Sigmoid colon (tissue), 7 donors: ENCODE measurements around the gene RPS6KA2. TPM values are rescaled to one million over a fixed set of nuclear protein-coding genes. Genes with fewer than 3 reads are reported as not detected.
"Not testable (repeated sequence)": the region's sequence is repeated elsewhere in the genome, so short reads cannot be mapped to it uniquely, and the experiment has no call there.

Experiments
- DNase-seq: peaks from one replicate; pipeline ENCODE4 v3.0.0-alpha.2; 2019
- H3K27ac ChIP-seq, 4 donors: fragments of 200-600 bp; sonication (generic); one replicate each; pipeline ENCODE4 v1.5.1; 2016 to 2019; ENCODE audit warnings: mild to moderate bottlenecking in 1 of 4
- H3K27me3 ChIP-seq, 3 donors: fragments of 200-600 bp; sonication (generic); one replicate each; pipeline ENCODE4 v1.5.1; 2019; ENCODE audit warnings: mild to moderate bottlenecking in 1 of 3
- H3K36me3 ChIP-seq, 4 donors: fragments of 200-600 bp; sonication (generic); one replicate each; pipeline ENCODE4 v1.5.1; 2016 to 2019
- H3K4me1 ChIP-seq, 4 donors: fragments of 200-600 bp; sonication (generic); one replicate each; pipeline ENCODE4 v1.5.1; 2017 to 2019
- H3K4me3 ChIP-seq, 4 donors: fragments of 200-600 bp; sonication (generic); one replicate each; pipeline ENCODE4 v1.5.1; 2017 to 2019; ENCODE audit warnings: mild to moderate bottlenecking in 2 of 4, moderate library complexity in 1 of 4
- H3K9me3 ChIP-seq, 4 donors: fragments of 200-600 bp in 3 of 4; sonication (generic) in 3 of 4; one replicate each; pipeline versions ENCODE4 v1.5.1 to v1.6.1; 2013 to 2019
- CTCF ChIP-seq, 4 experiments: fragments of 450-650 bp in 3 of 4; fragments of 200-600 bp in 1 of 4; IDR thresholded peaks; one replicate each; pipeline ENCODE4 v1.5.1; 2016 to 2019; ENCODE audit warnings: antibody characterized with exemption in 4 of 4, mild to moderate bottlenecking in 3 of 4, moderate library complexity in 2 of 4
- EP300 ChIP-seq, 4 donors: sonication (generic); formaldehyde crosslinking; IDR thresholded peaks; one replicate each; pipeline ENCODE4 v1.6.1; 2017; ENCODE audit warnings: antibody characterized with exemption in 4 of 4
- POLR2A ChIP-seq, 2 donors: fragments of 450-650 bp; IDR thresholded peaks; one replicate each; pipeline ENCODE4 v1.6.1; 2016; ENCODE audit warnings: antibody characterized with exemption in 2 of 2, mild to moderate bottlenecking in 2 of 2, moderate library complexity in 2 of 2
- POLR2AphosphoS5 ChIP-seq, 4 donors: sonication (generic); formaldehyde crosslinking; IDR thresholded peaks; one replicate each; pipeline ENCODE4 v1.6.1; 2017; ENCODE audit warnings: antibody characterized with exemption in 4 of 4
- WGBS, 2 donors: extraction: QIAGEN DNeasy Blood & Tissue Kit; methylation state at CpG; one replicate each; pipeline ENCODE4 v1.1.7; 2013; 5-methylcytosine and 5-hydroxymethylcytosine counted together
- intact Hi-C: fragments of 100-400 bp; cut with DNase I; formaldehyde crosslinking; loops from one replicate; pipeline ENCODE4 v1.15.1; 2023
- polyA plus RNA-seq, 3 donors: library from polyadenylated mRNA; stranded (reverse); fragments of 200-250 nt; gene quantifications; one replicate each; pipeline ENCODE4 v1.2.3, GENCODE V29; 2013
- total RNA-seq, 4 donors: library from RNA; depleted of rRNA; stranded (reverse); fragments of >200 nt; gene quantifications; one replicate each; pipeline ENCODE4 v1.1.0, GENCODE V29; 2016
- donor health status: healthy with polysubstance abuse.
- donor health status: Bipolar disorder and iron deficiency.
- donor health status: healthy.

RPS6KA2 gene
- total and polyA plus RNA-seq, 7 donors, result 6.5 to 44.7 (median 27.8) TPM

GRCh38 chr6:166530211-166531095, 96.6 kb downstream of the RPS6KA2 start:
- Histone ChIP-seq H3K4me1 (no peaks in the 10 kb centered on the region), H3K9me3 (no peaks in the 10 kb centered on the region), H3K27ac (no peak overlapping the region), H3K4me3 (no peak overlapping the region), H3K36me3 (peaks cover 0 to 40% (median 8%) of the 10 kb centered on the region in 4 donors), H3K27me3 (no peaks in the 10 kb centered on the region)
- no peak for TF ChIP-seq POLR2AphosphoS5 (IDR thresholded peaks at IDR 0.05)
- TF ChIP-seq EP300 (IDR thresholded peaks at IDR 0.05), result no peak
- no peak for TF ChIP-seq CTCF (IDR thresholded peaks at IDR 0.05)
- no peak for TF ChIP-seq POLR2A (IDR thresholded peaks at IDR 0.05)
- DNase-seq, result no peak
- WGBS, 2 donors, result 95 to 97% methylated on average over 26 of the region's 26 CpGs
- intact Hi-C loops, result no loop called here

GRCh38 chr6:166529586-166529985, 97.5 kb downstream of the RPS6KA2 start:
- Histone ChIP-seq H3K27me3 (no peaks in the 10 kb centered on the region), H3K36me3 (peaks cover 0 to 36% (median 9%) of the 10 kb centered on the region in 4 donors), H3K4me3 (no peak overlapping the region), H3K4me1 (no peaks in the 10 kb centered on the region), H3K9me3 (no peaks in the 10 kb centered on the region), H3K27ac (no peak overlapping the region)
- DNase-seq, result no peak
- intact Hi-C loops, result no loop called here
- 82 to 85% methylated on average over 4 of the region's 4 CpGs for WGBS, 2 donors
- TF ChIP-seq CTCF (IDR thresholded peaks at IDR 0.05), result no peak

- H3K27ac ChIP-seq, H3K4me3 ChIP-seq, H3K9me3 ChIP-seq, intact Hi-C loops, DNase-seq, H3K4me1 ChIP-seq, H3K27me3 ChIP-seq: not testable (repeated sequence)
- WGBS, 2 donors, result 94 to 100% methylated on average over 1 of the region's 1 CpG
- peaks cover 0 to 32% (median 9%) of the 10 kb centered on the region in 4 donors for H3K36me3 ChIP-seq
Observed at GRCh38 chr6:166529058-166529457, 98.0 kb downstream of the RPS6KA2 start.

GRCh38 chr6:166527849-166528248, 99.2 kb downstream of the RPS6KA2 start:
- intact Hi-C loops, result no loop called here
- Histone ChIP-seq H3K4me1 (no peaks in the 10 kb centered on the region), H3K4me3 (no peak overlapping the region), H3K27ac (no peak overlapping the region), H3K9me3 (no peaks in the 10 kb centered on the region), H3K36me3 (peaks cover 0 to 26% (median 9%) of the 10 kb centered on the region in 4 donors), H3K27me3 (no peaks in the 10 kb centered on the region)
- 86 to 95% methylated on average over 4 of the region's 4 CpGs for WGBS, 2 donors
- no peak for TF ChIP-seq EP300 (IDR thresholded peaks at IDR 0.05)
- no peak for TF ChIP-seq CTCF (IDR thresholded peaks at IDR 0.05)
- TF ChIP-seq POLR2A (IDR thresholded peaks at IDR 0.05), result no peak
- TF ChIP-seq POLR2AphosphoS5 (IDR thresholded peaks at IDR 0.05), result no peak
- DNase-seq, result no peak

GRCh38 chr6:166526937-166527336, 100.1 kb downstream of the RPS6KA2 start:
- Histone ChIP-seq H3K4me1 (no peaks in the 10 kb centered on the region), H3K27me3 (no peaks in the 10 kb centered on the region), H3K27ac (no peak overlapping the region), H3K4me3 (no peak overlapping the region), H3K9me3 (no peaks in the 10 kb centered on the region), H3K36me3 (peaks cover 0 to 17% (median 9%) of the 10 kb centered on the region in 4 donors)
- no peak for DNase-seq
- intact Hi-C loops, result no loop called here
- TF ChIP-seq POLR2A (IDR thresholded peaks at IDR 0.05) (no peak), CTCF (IDR thresholded peaks at IDR 0.05) (no peak), POLR2AphosphoS5 (IDR thresholded peaks at IDR 0.05) (no peak), EP300 (IDR thresholded peaks at IDR 0.05) (no peak)
- 65 to 84% methylated on average over 10 of the region's 10 CpGs for WGBS, 2 donors
